Measurements from ENCODE around the gene PLCXD1.

Gene PLCXD1

GRCh38 chrX:338836-339400, 57.7 kb downstream of the PLCXD1 start:
- no peak for TF ChIP-seq CTCF (IDR thresholded peaks at IDR 0.05; ENCODE audit: insufficient read depth, low read length, missing control alignments)
- DNase-seq (ENCODE audit: low read depth, low spot score): no peak
- POLR2A ChIA-PET: no interaction called here
- no peak overlapping the region for H3K4me3 ChIP-seq (ENCODE audit: low read depth, low read length)
- CTCF ChIA-PET: no interaction called here

- H3K4me3 ChIP-seq (ENCODE audit: low read depth, low read length): no peak overlapping the region
- CTCF ChIA-PET: no interaction called here
- POLR2A ChIA-PET: no interaction called here
- no peak for TF ChIP-seq CTCF (IDR thresholded peaks at IDR 0.05; ENCODE audit: insufficient read depth, low read length, missing control alignments)
- DNase-seq (ENCODE audit: low read depth, low spot score): no peak
These were observed 58.9 kb downstream of the PLCXD1 start for GRCh38 chrX:340121-340520.

- no peak for DNase-seq (ENCODE audit: low read depth, low spot score)
- H3K4me3 ChIP-seq (ENCODE audit: low read depth, low read length): no peak overlapping the region
- POLR2A ChIA-PET: no interaction called here
- TF ChIP-seq CTCF (IDR thresholded peaks at IDR 0.05; ENCODE audit: insufficient read depth, low read length, missing control alignments): no peak
- CTCF ChIA-PET: no interaction called here
These were observed 59.7 kb downstream of the PLCXD1 start for GRCh38 chrX:340641-341423.

- CTCF ChIA-PET: no interaction called here
- H3K4me3 ChIP-seq (ENCODE audit: low read depth, low read length): no peak overlapping the region
- POLR2A ChIA-PET: no interaction called here
- DNase-seq (ENCODE audit: low read depth, low spot score): no peak
- no peak for TF ChIP-seq CTCF (IDR thresholded peaks at IDR 0.05; ENCODE audit: insufficient read depth, low read length, missing control alignments)
These were observed 60.4 kb downstream of the PLCXD1 start for GRCh38 chrX:341541-342101.

GRCh38 chrX:344371-344901, 63.3 kb downstream of the PLCXD1 start:
- POLR2A ChIA-PET: no interaction called here
- CTCF ChIA-PET: no interaction called here
- H3K4me3 ChIP-seq (ENCODE audit: low read depth, low read length): no peak overlapping the region
- DNase-seq (ENCODE audit: low read depth, low spot score): no peak
- TF ChIP-seq CTCF (IDR thresholded peaks at IDR 0.05; ENCODE audit: insufficient read depth, low read length, missing control alignments): no peak
